PC-9 (cell line): ENCODE results near the gene ARPC1A. TPM values are rescaled to one million over a fixed set of nuclear protein-coding genes. Genes with fewer than 3 reads are reported as not detected.

Experiments
- BruUV-seq: library from RNA; stranded (reverse); fragments of 400-500 nt; replicated peaks from 2 replicates; lab custom pipeline; 2021; lab: Mats Ljungman, UMichigan
- CTCF ChIA-PET: fragments of 300-600 bp; sonication (Branson Sonifier 250); formaldehyde crosslinking; loops from one replicate; lab custom pipeline; 2022; ENCODE audit warnings: antibody characterized with exemption; lab: Charles Lee
- POLR2A ChIA-PET: fragments of 300-600 bp; sonication (Branson Sonifier 250); formaldehyde crosslinking; loops from one replicate; lab custom pipeline; 2022; ENCODE audit warnings: antibody characterized with exemption; ENCODE audit not compliant: unreplicated experiment; lab: Charles Lee
- DNase-seq, 2 experiments: peaks; one replicate each; pipeline versions ENCODE4 v3.0.0 to v3.0.0-alpha.2; 2015 to 2022; ENCODE audit warnings: mixed read lengths in 1 of 2
- H2AFZ ChIP-seq: fragments of 200-600 bp; sonication (generic); 2 replicates; pipeline ENCODE4 v1.8.1; 2017; ENCODE audit warnings: antibody characterized with exemption
- H3F3A ChIP-seq: fragments of 200-600 bp; sonication (generic); 2 replicates; pipeline ENCODE4 v1.8.1; 2017; ENCODE audit warnings: antibody characterized with exemption, mild to moderate bottlenecking, low read depth; ENCODE audit not compliant: insufficient read depth
- H3K27ac ChIP-seq: fragments of 200-600 bp; sonication (generic); 2 replicates; pipeline ENCODE4 v1.6.1; 2016; ENCODE audit warnings: mixed run types
- H3K27me3 ChIP-seq: fragments of 200-600 bp; sonication (generic); 2 replicates; pipeline ENCODE4 v1.6.1; 2016; ENCODE audit warnings: low read depth, mixed run types; ENCODE audit not compliant: insufficient read depth
- H3K36me3 ChIP-seq: fragments of 200-600 bp; sonication (generic); 2 replicates; pipeline ENCODE4 v1.6.1; 2016; ENCODE audit warnings: low read depth, mixed run types
- H3K4me1 ChIP-seq: fragments of 200-600 bp; sonication (generic); replicated peaks from 2 replicates; pipeline ENCODE4 v1.6.1; 2016; ENCODE audit warnings: mixed run types; ENCODE audit not compliant: insufficient read depth
- H3K4me2 ChIP-seq: fragments of 200-600 bp; sonication (generic); 2 replicates; pipeline ENCODE4 v1.6.1; 2017; ENCODE audit warnings: mixed run types
- H3K4me3 ChIP-seq: fragments of 200-600 bp; sonication (generic); 2 replicates; pipeline ENCODE4 v1.6.1; 2016; ENCODE audit warnings: mixed run types
- H3K79me2 ChIP-seq: fragments of 200-600 bp; sonication (generic); 2 replicates; pipeline ENCODE4 v1.6.1; 2017; ENCODE audit warnings: low read depth, mixed run types
- H3K9me2 ChIP-seq: fragments of 200-600 bp; sonication (generic); 2 replicates; pipeline ENCODE4 v1.8.1; 2017; ENCODE audit warnings: mild to moderate bottlenecking; ENCODE audit not compliant: insufficient read depth
- H3K9me3 ChIP-seq: fragments of 200-600 bp; sonication (generic); 2 replicates; pipeline ENCODE4 v1.8.1; 2016; ENCODE audit warnings: low read depth; ENCODE audit not compliant: insufficient read depth
- H4K20me1 ChIP-seq: fragments of 200-600 bp; sonication (generic); 2 replicates; pipeline ENCODE4 v1.8.1; 2017; ENCODE audit not compliant: insufficient read depth
- CTCF ChIP-seq: fragments of 200-600 bp; sonication (generic); conservative IDR thresholded peaks from 2 replicates; pipeline ENCODE4 v1.6.1; 2017; ENCODE audit warnings: mixed run types, antibody characterized with exemption, mild to moderate bottlenecking, moderate library complexity
- EZH2 ChIP-seq: fragments of 200-600 bp; sonication (generic); IDR thresholded peaks from 2 replicates; pipeline ENCODE4 v1.8.0; 2017; ENCODE audit warnings: antibody characterized with exemption, low read depth
- intact Hi-C: fragments of 100-400 bp; cut with micrococcal nuclease; formaldehyde crosslinking; loops from one replicate; pipeline ENCODE4 v1.10.0; 2022; ENCODE audit not compliant: unreplicated experiment
- total RNA-seq: library from RNA; stranded (reverse); gene quantifications from 2 replicates; pipeline ENCODE4 v1.2.3, GENCODE V29; 2021

ARPC1A gene
- total RNA-seq, 1 experiment from 2014 or later = 305 TPM

GRCh38 chr7:99293650-99294049 is 32.0 kb upstream of the ARPC1A start:
- no TSS peak for BruUV-seq
- CTCF ChIA-PET = no interaction called here
- no peak overlapping the region for H2AFZ ChIP-seq
- no peaks in the 10 kb centered on the region for H3K4me1 ChIP-seq
- no peaks in the 10 kb centered on the region for H4K20me1 ChIP-seq
- H3K4me3 ChIP-seq = no peak overlapping the region
- H3F3A ChIP-seq = 0 out of 2 replicates have a peak, but pooled peaks cover 4% of the 10 kb centered on the region
- H3K36me3 ChIP-seq = no peaks in the 10 kb centered on the region
- POLR2A ChIA-PET = interaction anchor here (0.6 kb wide), 1 partner anchor 148 kb away, joined by 3 read pairs; no protein-coding TSS in a partner anchor
- no peak for DNase-seq
- no peak for TF ChIP-seq CTCF
- TF ChIP-seq EZH2 = no peak
- no peaks in the 10 kb centered on the region for H3K79me2 ChIP-seq
- H3K9me2 ChIP-seq = no peaks in the 10 kb centered on the region
- H3K27ac ChIP-seq = no peak overlapping the region
- no peak overlapping the region for H3K4me2 ChIP-seq
- H3K9me3 ChIP-seq = no peaks in the 10 kb centered on the region
- H3K27me3 ChIP-seq = no peaks in the 10 kb centered on the region
- intact Hi-C loops = no loop called here

GRCh38 chr7:99296471-99296870 is 29.2 kb upstream of the ARPC1A start:
- Histone ChIP-seq H3K27me3 (no peaks in the 10 kb centered on the region), H3K9me3 (no peaks in the 10 kb centered on the region), H3F3A (0 out of 2 replicates have a peak, but pooled peaks cover 4% of the 10 kb centered on the region), H3K4me3 (no peak overlapping the region), H3K9me2 (no peaks in the 10 kb centered on the region), H3K4me1 (no peaks in the 10 kb centered on the region), H4K20me1 (no peaks in the 10 kb centered on the region), H3K4me2 (no peak overlapping the region), H3K36me3 (no peaks in the 10 kb centered on the region), H2AFZ (no peak overlapping the region), H3K79me2 (no peaks in the 10 kb centered on the region), H3K27ac (no peak overlapping the region)
- no peak for TF ChIP-seq CTCF
- no peak for TF ChIP-seq EZH2
- DNase-seq = no peak
- POLR2A ChIA-PET = no interaction called here
- no TSS peak for BruUV-seq
- CTCF ChIA-PET = no interaction called here
- intact Hi-C loops = no loop called here

- DNase-seq = no peak
- H2AFZ ChIP-seq = no peak overlapping the region
- no peaks in the 10 kb centered on the region for H3K27me3 ChIP-seq
- ChIA-PET CTCF (no interaction called here), POLR2A (no interaction called here)
- H3K4me3 ChIP-seq = no peak overlapping the region
- H3K4me2 ChIP-seq = no peak overlapping the region
- 0 out of 2 replicates have a peak, but pooled peaks cover 4% of the 10 kb centered on the region for H3F3A ChIP-seq
- H3K27ac ChIP-seq = no peak overlapping the region
- TF ChIP-seq EZH2 (no peak), CTCF (no peak)
- BruUV-seq = no TSS peak
- H4K20me1 ChIP-seq = no peaks in the 10 kb centered on the region
- no peaks in the 10 kb centered on the region for H3K9me2 ChIP-seq
- H3K36me3 ChIP-seq = no peaks in the 10 kb centered on the region
- no peaks in the 10 kb centered on the region for H3K9me3 ChIP-seq
- no peaks in the 10 kb centered on the region for H3K79me2 ChIP-seq
- intact Hi-C loops = no loop called here
- no peaks in the 10 kb centered on the region for H3K4me1 ChIP-seq
Observed at GRCh38 chr7:99301496-99301895, 24.2 kb upstream of the ARPC1A start.
